DOHH2 (cell line): ENCODE measurements around the gene RRAS2.

Experiments
- H3F3A ChIP-seq: fragments of 200-600 bp; sonication (generic), shearing (Covaris generic); 2 replicates; pipeline ENCODE4 v1.6.0; 2016; ENCODE audit warnings: antibody characterized with exemption, mild to moderate bottlenecking; ENCODE audit not compliant: control insufficient read depth, insufficient read depth
- H3K27ac ChIP-seq: fragments of 200-600 bp; sonication (generic); 2 replicates; pipeline ENCODE4 v1.5.1; 2014; ENCODE audit warnings: low read depth, mild to moderate bottlenecking, low read length, moderate library complexity
- H3K27me3 ChIP-seq: fragments of 200-600 bp; sonication (generic); 2 replicates; pipeline ENCODE4 v1.6.1; 2014; ENCODE audit warnings: mild to moderate bottlenecking, low read length, mixed read lengths; ENCODE audit not compliant: control insufficient read depth
- H3K36me3 ChIP-seq: fragments of 200-600 bp; sonication (generic); 2 replicates; pipeline ENCODE4 v1.6.1; 2014; ENCODE audit warnings: mild to moderate bottlenecking, low read length, moderate library complexity, mixed read lengths; ENCODE audit not compliant: control insufficient read depth
- H3K4me1 ChIP-seq: fragments of 200-600 bp; sonication (generic); 2 replicates; pipeline ENCODE4 v1.6.1; 2014; ENCODE audit warnings: mild to moderate bottlenecking, low read length, mixed read lengths; ENCODE audit not compliant: control insufficient read depth
- H3K4me2 ChIP-seq: fragments of 200-600 bp; sonication (generic); 2 replicates; pipeline ENCODE4 v1.6.0; 2014; ENCODE audit warnings: mild to moderate bottlenecking, low read length, moderate library complexity
- H3K4me3 ChIP-seq: fragments of 200-600 bp; sonication (generic); 2 replicates; pipeline ENCODE4 v1.5.1; 2014; ENCODE audit warnings: mild to moderate bottlenecking, low read length, mixed read lengths
- H3K79me2 ChIP-seq: fragments of 200-600 bp; sonication (generic); 2 replicates; pipeline ENCODE4 v1.6.1; 2014; ENCODE audit warnings: mild to moderate bottlenecking, low read length, mixed read lengths; ENCODE audit not compliant: control insufficient read depth
- H3K9me2 ChIP-seq: fragments of 200-600 bp; sonication (generic); replicated peaks from 2 replicates; pipeline ENCODE4 v1.6.1; 2014; ENCODE audit warnings: mild to moderate bottlenecking, low read length, mixed read lengths; ENCODE audit not compliant: control insufficient read depth
- H3K9me3 ChIP-seq: fragments of 200-600 bp; sonication (generic); 2 replicates; pipeline ENCODE4 v1.6.1; 2014; ENCODE audit warnings: antibody characterized with exemption, low read length, mixed read lengths; ENCODE audit not compliant: control insufficient read depth, insufficient read depth
- H4K20me1 ChIP-seq: fragments of 200-600 bp; sonication (generic); 2 replicates; pipeline ENCODE4 v1.6.0; 2014; ENCODE audit warnings: low read depth, mild to moderate bottlenecking, antibody characterized with exemption, low read length, moderate library complexity; ENCODE audit not compliant: control insufficient read depth, insufficient read depth
- CTCF ChIP-seq: fragments of 200-600 bp; sonication (generic); IDR thresholded peaks from one replicate; pipeline ENCODE4 v1.5.1; 2014; ENCODE audit warnings: antibody characterized with exemption, mild to moderate bottlenecking, low read depth, low read length; ENCODE audit not compliant: poor library complexity, severe bottlenecking
- EZH2phosphoT487 ChIP-seq: fragments of 200-600 bp; sonication (generic); IDR thresholded peaks from 2 replicates; pipeline ENCODE4 v1.6.1; 2017; ENCODE audit warnings: borderline replicate concordance, mild to moderate bottlenecking, antibody characterized with exemption, low read length, moderate library complexity, mixed read lengths

The RRAS2 gene

GRCh38 chr11:14323118-14323676, 35.8 kb downstream of the RRAS2 start:
- Histone ChIP-seq H3K4me3 (peak overlapping the region; percentile 67), H3K36me3 (peaks cover 4% of the 10 kb centered on the region; the same call in 1 of the 2 replicates), H3K9me3 (no peaks in the 10 kb centered on the region), H3K4me1 (peaks cover 96% of the 10 kb centered on the region), H3K27me3 (no peaks in the 10 kb centered on the region), H3K79me2 (peaks cover 91% of the 10 kb centered on the region), H4K20me1 (no peaks in the 10 kb centered on the region), H3K27ac (peak overlapping the region; percentile 44), H3K4me2 (peak overlapping the region; percentile 78), H3F3A (peaks cover 44% of the 10 kb centered on the region), H3K9me2 (no peaks in the 10 kb centered on the region)
- TF ChIP-seq EZH2phosphoT487, result no peak
- TF ChIP-seq CTCF, result no peak

- no peaks in the 10 kb centered on the region for H3K27me3 ChIP-seq
- H3K36me3 ChIP-seq, result peaks cover 4% of the 10 kb centered on the region; the same call in 1 of the 2 replicates
- no peaks in the 10 kb centered on the region for H4K20me1 ChIP-seq
- H3K79me2 ChIP-seq, result peaks cover 91% of the 10 kb centered on the region
- peak overlapping the region; percentile 67 for H3K4me3 ChIP-seq
- H3K9me2 ChIP-seq, result no peaks in the 10 kb centered on the region
- H3K4me2 ChIP-seq, result peak overlapping the region; percentile 78
- H3K9me3 ChIP-seq, result no peaks in the 10 kb centered on the region
- H3K4me1 ChIP-seq, result peaks cover 96% of the 10 kb centered on the region
- peak overlapping the region; percentile 44 for H3K27ac ChIP-seq
- peaks cover 46% of the 10 kb centered on the region for H3F3A ChIP-seq
- no peak for TF ChIP-seq CTCF
- no peak for TF ChIP-seq EZH2phosphoT487
Measured at GRCh38 chr11:14322510-14322909, 36.5 kb downstream of the RRAS2 start.

GRCh38 chr11:14320020-14320419, 39.0 kb downstream of the RRAS2 start:
- peak overlapping the region; percentile 91 for H3K4me2 ChIP-seq
- H3K9me3 ChIP-seq, result no peaks in the 10 kb centered on the region
- H3K79me2 ChIP-seq, result peaks cover 100% of the 10 kb centered on the region
- no peaks in the 10 kb centered on the region for H3K27me3 ChIP-seq
- peak overlapping the region; percentile 93 for H3K27ac ChIP-seq
- peaks cover 4% of the 10 kb centered on the region; the same call in 1 of the 2 replicates for H3K36me3 ChIP-seq
- H3K4me1 ChIP-seq, result peaks cover 100% of the 10 kb centered on the region
- peak overlapping the region; percentile 70 for H3K4me3 ChIP-seq
- H3K9me2 ChIP-seq, result no peaks in the 10 kb centered on the region
- H3F3A ChIP-seq, result peaks cover 44% of the 10 kb centered on the region
- no peaks in the 10 kb centered on the region for H4K20me1 ChIP-seq
- TF ChIP-seq CTCF (no peak), EZH2phosphoT487 (no peak)
